Loucy (cell line): Measurements from ENCODE around the gene PLPP2.

Experiments used
- EZH2phosphoT487 ChIP-seq: fragments of 200-600 bp; IDR thresholded peaks from 2 replicates; pipeline ENCODE4 v1.6.1; 2018; ENCODE audit warnings: antibody characterized with exemption, mild to moderate bottlenecking, moderate library complexity, borderline replicate concordance
- TF ChIP-seq, protein P1 (sequence below): fragments of 200-600 bp; sonication (generic); conservative IDR thresholded peaks from 2 replicates; pipeline ENCODE4 v1.5.1; 2014; ENCODE audit warnings: mild to moderate bottlenecking, antibody characterized with exemption, low read length

DNA sequence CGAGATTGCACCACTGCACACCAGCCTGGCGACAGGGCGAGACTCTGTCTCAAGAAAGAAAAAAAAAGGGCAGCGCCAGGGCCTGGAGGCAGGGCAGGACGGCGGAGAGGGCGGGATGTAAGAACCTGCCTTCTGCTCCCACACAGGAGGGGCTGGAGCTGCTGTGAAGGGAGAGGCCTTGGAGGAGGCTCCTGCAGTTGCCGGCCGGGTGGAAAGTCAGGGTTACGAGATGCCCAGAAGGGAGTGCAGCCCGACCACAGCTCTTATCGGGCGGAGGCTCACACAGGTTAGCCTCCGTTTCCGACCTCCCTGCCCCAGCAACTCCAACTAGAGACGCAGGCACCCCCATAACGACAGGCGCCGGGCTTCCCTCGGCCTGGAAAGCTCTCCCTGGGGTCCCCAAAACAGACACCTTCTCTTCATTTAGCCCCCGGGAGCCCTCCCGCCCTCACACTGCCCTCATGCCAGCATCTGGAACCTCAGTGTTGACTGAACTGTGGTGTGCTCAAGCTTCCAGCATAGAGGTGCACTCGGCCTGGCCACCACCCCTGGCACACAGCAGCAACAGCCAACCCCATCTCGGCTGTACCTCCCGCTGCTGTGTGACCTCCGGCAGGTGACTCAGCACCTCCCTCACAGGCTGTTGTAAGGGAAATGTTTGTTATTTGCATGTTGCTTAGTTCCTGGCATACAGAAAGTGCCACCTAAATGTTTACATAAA, 1.4 kb downstream of the PLPP2 start:
- TF ChIP-seq, protein P1, sequence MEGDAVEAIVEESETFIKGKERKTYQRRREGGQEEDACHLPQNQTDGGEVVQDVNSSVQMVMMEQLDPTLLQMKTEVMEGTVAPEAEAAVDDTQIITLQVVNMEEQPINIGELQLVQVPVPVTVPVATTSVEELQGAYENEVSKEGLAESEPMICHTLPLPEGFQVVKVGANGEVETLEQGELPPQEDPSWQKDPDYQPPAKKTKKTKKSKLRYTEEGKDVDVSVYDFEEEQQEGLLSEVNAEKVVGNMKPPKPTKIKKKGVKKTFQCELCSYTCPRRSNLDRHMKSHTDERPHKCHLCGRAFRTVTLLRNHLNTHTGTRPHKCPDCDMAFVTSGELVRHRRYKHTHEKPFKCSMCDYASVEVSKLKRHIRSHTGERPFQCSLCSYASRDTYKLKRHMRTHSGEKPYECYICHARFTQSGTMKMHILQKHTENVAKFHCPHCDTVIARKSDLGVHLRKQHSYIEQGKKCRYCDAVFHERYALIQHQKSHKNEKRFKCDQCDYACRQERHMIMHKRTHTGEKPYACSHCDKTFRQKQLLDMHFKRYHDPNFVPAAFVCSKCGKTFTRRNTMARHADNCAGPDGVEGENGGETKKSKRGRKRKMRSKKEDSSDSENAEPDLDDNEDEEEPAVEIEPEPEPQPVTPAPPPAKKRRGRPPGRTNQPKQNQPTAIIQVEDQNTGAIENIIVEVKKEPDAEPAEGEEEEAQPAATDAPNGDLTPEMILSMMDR = no peak
- TF ChIP-seq EZH2phosphoT487 = no peak
